ENCODE data around the gene ACTR10.

DNA sequence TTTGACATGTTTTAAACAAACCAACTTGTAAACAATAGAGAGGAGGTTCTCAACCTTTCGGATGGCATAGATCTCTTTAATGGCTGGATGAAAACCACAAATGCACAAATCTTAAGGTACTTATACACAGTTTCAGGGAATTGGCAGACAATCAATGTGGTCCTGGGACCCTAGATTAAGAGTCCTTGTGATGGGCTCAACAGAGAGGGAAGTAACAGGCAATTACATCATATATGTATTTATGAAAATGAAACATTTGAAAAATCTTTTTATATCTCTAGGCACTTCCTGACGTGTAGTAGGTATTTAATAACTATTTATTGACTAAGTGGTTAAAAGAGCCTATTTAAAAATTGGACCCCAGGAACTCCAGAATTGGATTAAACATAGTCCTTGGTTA is 897 bp downstream of the ACTR10 start:
- TF ChIP-seq CBFB (CRISPR knock-in tag; IDR thresholded peaks at IDR 0.05; ENCODE audit: low read depth) (no peak), CTCF (IDR thresholded peaks at IDR 0.05) (no peak), RELA (CRISPR knock-in tag; IDR thresholded peaks at IDR 0.05; ENCODE audit: borderline replicate concordance) (no peak)

Measured in WTC11 (cell line).